Measurements from ENCODE around the gene NRXN2. TPM values are rescaled to one million over a fixed set of nuclear protein-coding genes. Genes with fewer than 3 reads are reported as not detected.

The NRXN2 gene
- under 1 TPM in 3 of 4 donors, not detected in 1; 0.21 to 0.72 (median 0.64) TPM for total RNA-seq

- no peak for TF ChIP-seq POLR2A (IDR thresholded peaks at IDR 0.05)
- TF ChIP-seq CTCF (IDR thresholded peaks at IDR 0.05) = peak; percentile 78 to 94
- Histone ChIP-seq H3K4me3 (peak within 1 kb of the TSS; percentile 60), H3K36me3 (no peaks in the 10 kb centered on the region), H3K27me3 (peaks cover 49% of the 10 kb centered on the region), H3K27ac (no peak within 1 kb of the TSS), H3K9me3 (no peaks in the 10 kb centered on the region), H3K4me1 (peaks cover 8% of the 10 kb centered on the region)
- 4% methylated on average over 14 of the region's 66 CpGs for WGBS
- DNase-seq (ENCODE audit: low spot score in 2 of 2) = no peak
Measured at GRCh38 chr11:64723117-64723906, at the start of gene NRXN2. TSS of gene NRXN2 (minus strand) at chr11:64723197. CDS start at chr11:64713699, 9,498 bp downstream.

- H3K36me3 ChIP-seq = peaks cover 92% of the 10 kb centered on the region
- TF ChIP-seq POLR2A (IDR thresholded peaks at IDR 0.05) (no peak), CTCF (IDR thresholded peaks at IDR 0.05) (no peak), EP300 (IDR thresholded peaks at IDR 0.05) (no peak), POLR2AphosphoS5 (IDR thresholded peaks at IDR 0.05) (no peak)
- peaks cover 53% of the 10 kb centered on the region for H3K4me1 ChIP-seq
- DNase-seq (ENCODE audit: low spot score in 2 of 2) = no peak
- WGBS = 60% methylated on average over 3 of the region's 3 CpGs
- H3K27me3 ChIP-seq = no peaks in the 10 kb centered on the region
- no peak overlapping the region for H3K4me3 ChIP-seq
- H3K27ac ChIP-seq = no peak overlapping the region
- no peaks in the 10 kb centered on the region for H3K9me3 ChIP-seq
Measured at GRCh38 chr11:64772303-64773018, 49.5 kb upstream of the NRXN2 start.

- H3K27ac ChIP-seq = no peak overlapping the region
- H3K4me3 ChIP-seq = no peak overlapping the region
- no peak for DNase-seq (ENCODE audit: low spot score in 2 of 2)
- peaks cover 48% of the 10 kb centered on the region for H3K4me1 ChIP-seq
- H3K9me3 ChIP-seq = no peaks in the 10 kb centered on the region
- H3K27me3 ChIP-seq = no peaks in the 10 kb centered on the region
- TF ChIP-seq POLR2A (IDR thresholded peaks at IDR 0.05) (no peak), POLR2AphosphoS5 (IDR thresholded peaks at IDR 0.05) (no peak), EP300 (IDR thresholded peaks at IDR 0.05) (no peak), CTCF (IDR thresholded peaks at IDR 0.05) (no peak)
- peaks cover 98% of the 10 kb centered on the region for H3K36me3 ChIP-seq
- 81% methylated on average over 2 of the region's 2 CpGs for WGBS
Measured at GRCh38 chr11:64771861-64772260, 48.9 kb upstream of the NRXN2 start.

- WGBS = 95% methylated on average over 12 of the region's 12 CpGs
- Histone ChIP-seq H3K27ac (no peak overlapping the region), H3K9me3 (no peaks in the 10 kb centered on the region), H3K4me3 (no peak overlapping the region), H3K36me3 (peaks cover 100% of the 10 kb centered on the region), H3K27me3 (no peaks in the 10 kb centered on the region), H3K4me1 (peaks cover 39% of the 10 kb centered on the region)
- no peak for DNase-seq (ENCODE audit: low spot score in 2 of 2)
- no peak for TF ChIP-seq CTCF (IDR thresholded peaks at IDR 0.05)
- TF ChIP-seq POLR2A (IDR thresholded peaks at IDR 0.05) = no peak
- TF ChIP-seq POLR2AphosphoS5 (IDR thresholded peaks at IDR 0.05) = no peak
- TF ChIP-seq EP300 (IDR thresholded peaks at IDR 0.05) = no peak
Measured at GRCh38 chr11:64770120-64770519, 47.1 kb upstream of the NRXN2 start.

GRCh38 chr11:64769283-64769682, 46.3 kb upstream of the NRXN2 start:
- Histone ChIP-seq H3K4me1 (peaks cover 42% of the 10 kb centered on the region), H3K9me3 (no peaks in the 10 kb centered on the region), H3K27me3 (no peaks in the 10 kb centered on the region), H3K27ac (no peak overlapping the region), H3K36me3 (peaks cover 100% of the 10 kb centered on the region), H3K4me3 (no peak overlapping the region)
- WGBS = 90% methylated on average over 6 of the region's 6 CpGs
- no peak for DNase-seq (ENCODE audit: low spot score in 2 of 2)
- no peak for TF ChIP-seq CTCF (IDR thresholded peaks at IDR 0.05)
- TF ChIP-seq POLR2AphosphoS5 (IDR thresholded peaks at IDR 0.05) = no peak
- no peak for TF ChIP-seq POLR2A (IDR thresholded peaks at IDR 0.05)
- TF ChIP-seq EP300 (IDR thresholded peaks at IDR 0.05) = no peak
